Psoas muscle (tissue), 8 donors: Measurements from ENCODE around the gene LIMK2. TPM values are rescaled to one million over a fixed set of nuclear protein-coding genes. Genes with fewer than 3 reads are reported as not detected.
"Not testable (repeated sequence)": the region's sequence is repeated elsewhere in the genome, so short reads cannot be mapped to it uniquely, and the experiment has no call there.

Experiments used
- ATAC-seq, 4 donors: fragments of 200-7000 bp; cut with Tn5 transposase; one replicate each; pipeline ENCODE4 v1.9.1; 2020; ENCODE audit warnings: moderate library complexity in 3 of 4, mild to moderate bottlenecking in 2 of 4
- DNase-seq, 2 donors: peaks; one replicate each; pipeline ENCODE4 v3.0.0-alpha.2; 2020
- H3K27ac ChIP-seq: fragments of 200-600 bp; one replicate; pipeline ENCODE4 v1.8.0; 2022
- H3K27me3 ChIP-seq, 3 donors: fragments of 200-600 bp in 1 of 3; one replicate each; pipeline versions ENCODE4 v1.6.1 to v1.8.0; 2013 to 2022; ENCODE audit warnings: low read length in 2 of 3, mild to moderate bottlenecking in 2 of 3, moderate library complexity in 1 of 3; ENCODE audit not compliant: insufficient read depth in 3 of 3
- H3K36me3 ChIP-seq, 2 donors: fragments of 200-600 bp in 1 of 2; one replicate each; pipeline versions ENCODE4 v1.6.1 to v1.8.0; 2013 to 2022; ENCODE audit warnings: low read depth in 1 of 2, mild to moderate bottlenecking in 1 of 2, moderate library complexity in 1 of 2; ENCODE audit not compliant: insufficient read depth in 1 of 2
- H3K4me1 ChIP-seq: fragments of 200-600 bp; one replicate; pipeline ENCODE4 v1.8.0; 2022
- H3K4me3 ChIP-seq: fragments of 200-600 bp; one replicate; pipeline ENCODE4 v1.8.0; 2022; ENCODE audit warnings: mild to moderate bottlenecking
- H3K9me3 ChIP-seq: fragments of 200-600 bp; one replicate; pipeline ENCODE4 v1.8.0; 2022
- CTCF ChIP-seq: fragments of 200-600 bp; IDR thresholded peaks from one replicate; pipeline ENCODE4 v1.8.0; 2022; ENCODE audit warnings: antibody characterized with exemption
- WGBS, 3 donors: extraction: QIAGEN DNeasy Blood & Tissue Kit; methylation state at CpG; one replicate each; pipeline versions ENCODE4 v1.1.6 to v1.1.7; 2013; 5-methylcytosine and 5-hydroxymethylcytosine counted together
- intact Hi-C, 2 donors: fragments of 100-400 bp; cut with DNase I; formaldehyde crosslinking; loops; one replicate each; pipeline versions ENCODE4 v1.11.0 to v1.14.2; 2022
- polyA plus RNA-seq, 3 donors: library from polyadenylated mRNA; stranded (reverse); fragments of 200-250 nt; gene quantifications; one replicate each; pipeline ENCODE4 v1.2.3, GENCODE V29; 2013
- total RNA-seq, 4 donors: library from RNA; stranded (reverse); fragmentation: NEBNext Ultra II Directional in 2 of 4; extraction: Animal tissue kit (Norgen Biotek cat#: 25700) in 2 of 4; gene quantifications; one replicate each; pipeline versions ENCODE4 v1.2.1 to v1.2.4, GENCODE V29; 2021 to 2023
- donor health status: healthy with polysubstance abuse.
- donor health status: DM: no; HTN: no; CAD: no; lungs with moderate emphysema.
- donor health status: Bipolar disorder and iron deficiency.
- donor health status: healthy.
- donor health status: DM: yes; HTN: yes; CAD: no.
- donor health status: DM: no; HTN: no; CAD: no.
- donor health status: DM: no; HTN: no; CAD: no.
- donor health status: DM: yes; HTN: yes; CAD: no.

The LIMK2 gene
- total and polyA plus RNA-seq, 7 donors = 4.0 to 73.5 (median 12.5) TPM

- no peak overlapping the region for H3K4me3 ChIP-seq
- peak overlapping the region; percentile 56 for H3K27ac ChIP-seq
- H3K36me3 ChIP-seq = peaks cover 0 to 6% of the 10 kb centered on the region in 2 donors
- WGBS, 3 donors = 63 to 65% (median 64%) methylated on average over 4 of the region's 4 CpGs
- H3K9me3 ChIP-seq = no peaks in the 10 kb centered on the region
- peaks cover 16% of the 10 kb centered on the region for H3K4me1 ChIP-seq
- no peak for TF ChIP-seq CTCF
- ATAC-seq (no peak), DNase-seq (no peak)
- intact Hi-C loops = no loop called here
- no peaks in the 10 kb centered on the region for H3K27me3 ChIP-seq
Measured at GRCh38 chr22:31218565-31219262, 6.6 kb downstream of the LIMK2 start.

- H3K27ac ChIP-seq = no peak overlapping the region
- H3K4me3 ChIP-seq = no peak overlapping the region
- 85 to 95% (median 90%) methylated on average over 4 of the region's 4 CpGs for WGBS, 3 donors
- intact Hi-C loops = no loop called here
- H3K36me3 ChIP-seq = peaks cover 0 to 6% of the 10 kb centered on the region in 2 donors
- DNase-seq = no peak
- no peak for TF ChIP-seq CTCF
- no peaks in the 10 kb centered on the region for H3K27me3 ChIP-seq
- no peaks in the 10 kb centered on the region for H3K9me3 ChIP-seq
- peaks cover 24% of the 10 kb centered on the region for H3K4me1 ChIP-seq
- ATAC-seq = no peak
Measured at GRCh38 chr22:31221084-31221483, 9.0 kb downstream of the LIMK2 start.

DNA sequence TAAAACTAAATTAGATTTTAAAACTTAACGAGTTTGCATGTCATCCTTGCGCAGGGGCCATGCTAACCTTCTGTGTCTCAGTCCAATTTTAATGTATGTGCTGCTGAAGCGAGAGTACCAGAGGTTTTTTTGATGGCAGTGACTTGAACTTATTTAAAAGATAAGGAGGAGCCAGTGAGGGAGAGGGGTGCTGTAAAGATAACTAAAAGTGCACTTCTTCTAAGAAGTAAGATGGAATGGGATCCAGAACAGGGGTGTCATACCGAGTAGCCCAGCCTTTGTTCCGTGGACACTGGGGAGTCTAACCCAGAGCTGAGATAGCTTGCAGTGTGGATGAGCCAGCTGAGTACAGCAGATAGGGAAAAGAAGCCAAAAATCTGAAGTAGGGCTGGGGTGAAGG, 10.6 kb downstream of the LIMK2 start:
- WGBS, 3 donors = 92 to 98% (median 95%) methylated on average over 5 of the region's 5 CpGs
- H3K27me3 ChIP-seq = no peaks in the 10 kb centered on the region
- TF ChIP-seq CTCF = no peak
- peaks cover 0 to 20% of the 10 kb centered on the region in 2 donors for H3K36me3 ChIP-seq
- H3K4me3 ChIP-seq = no peak overlapping the region
- ATAC-seq (no peak), DNase-seq (no peak)
- H3K9me3 ChIP-seq = no peaks in the 10 kb centered on the region
- peaks cover 17% of the 10 kb centered on the region for H3K4me1 ChIP-seq
- intact Hi-C loops = no loop called here
- no peak overlapping the region for H3K27ac ChIP-seq

GRCh38 chr22:31223786-31224191, 11.7 kb downstream of the LIMK2 start:
- Histone ChIP-seq H3K27me3 (no peaks in the 10 kb centered on the region), H3K4me3 (no peak overlapping the region), H3K9me3 (no peaks in the 10 kb centered on the region), H3K36me3 (peaks cover 0 to 20% of the 10 kb centered on the region in 2 donors), H3K4me1 (peaks cover 14% of the 10 kb centered on the region), H3K27ac (peak overlapping the region; percentile 51)
- WGBS, 3 donors = 45 to 77% (median 55%) methylated on average over 3 of the region's 3 CpGs
- no peak for TF ChIP-seq CTCF
- ATAC-seq (peak; percentile 77 to 84 (median 81)), DNase-seq (no peak)
- intact Hi-C loops = no loop called here

GRCh38 chr22:31224691-31225090, 12.6 kb downstream of the LIMK2 start:
- H3K4me3 ChIP-seq, H3K9me3 ChIP-seq, ATAC-seq, H3K27ac ChIP-seq, H3K27me3 ChIP-seq, DNase-seq, intact Hi-C loops: not testable (repeated sequence)
- Histone ChIP-seq H3K4me1 (peaks cover 22% of the 10 kb centered on the region), H3K36me3 (peaks cover 0 to 20% of the 10 kb centered on the region in 2 donors)
- WGBS, 3 donors = 84 to 89% (median 87%) methylated on average over 4 of the region's 4 CpGs
